Fibroblast of mammary gland (primary cell): ENCODE measurements around the gene TNNC2.

Experiments used
- DNase-seq: peaks from one replicate; pipeline ENCODE4 v3.0.0-alpha.2; 2010; ENCODE audit warnings: low read depth
- H3K4me3 ChIP-seq: 2 replicates; pipeline ENCODE4 v1.5.1; 2011; ENCODE audit warnings: low read depth, mild to moderate bottlenecking, low read length, moderate library complexity; ENCODE audit not compliant: control insufficient read depth
- TF ChIP-seq, protein P1 (sequence below): conservative IDR thresholded peaks from 2 replicates; pipeline ENCODE4 v1.5.1; 2011; ENCODE audit warnings: low read depth, low read length, inconsistent platforms; ENCODE audit not compliant: control insufficient read depth, insufficient read depth

TNNC2 gene

DNA sequence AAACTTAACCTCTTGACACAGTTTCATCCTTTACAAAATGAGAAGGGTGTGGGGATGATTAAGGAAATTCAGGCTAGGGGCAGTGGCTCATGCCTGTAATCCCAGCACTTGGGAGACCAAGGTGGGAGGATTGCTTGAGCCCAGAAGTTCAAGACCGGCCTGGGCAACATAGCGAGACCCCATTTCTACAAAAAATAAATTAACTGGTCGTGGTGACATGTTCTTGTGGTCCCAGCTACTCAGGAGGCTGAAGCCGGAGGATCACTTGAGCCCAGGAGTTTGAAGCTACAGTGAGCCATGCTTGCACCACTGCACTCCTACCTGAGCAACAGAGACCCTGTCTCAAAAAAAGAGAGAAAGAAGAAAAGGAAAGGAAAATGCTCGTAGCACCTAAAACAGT is 39.3 kb upstream of the TNNC2 start:
- no peak overlapping the region for H3K4me3 ChIP-seq
- TF ChIP-seq, protein P1, sequence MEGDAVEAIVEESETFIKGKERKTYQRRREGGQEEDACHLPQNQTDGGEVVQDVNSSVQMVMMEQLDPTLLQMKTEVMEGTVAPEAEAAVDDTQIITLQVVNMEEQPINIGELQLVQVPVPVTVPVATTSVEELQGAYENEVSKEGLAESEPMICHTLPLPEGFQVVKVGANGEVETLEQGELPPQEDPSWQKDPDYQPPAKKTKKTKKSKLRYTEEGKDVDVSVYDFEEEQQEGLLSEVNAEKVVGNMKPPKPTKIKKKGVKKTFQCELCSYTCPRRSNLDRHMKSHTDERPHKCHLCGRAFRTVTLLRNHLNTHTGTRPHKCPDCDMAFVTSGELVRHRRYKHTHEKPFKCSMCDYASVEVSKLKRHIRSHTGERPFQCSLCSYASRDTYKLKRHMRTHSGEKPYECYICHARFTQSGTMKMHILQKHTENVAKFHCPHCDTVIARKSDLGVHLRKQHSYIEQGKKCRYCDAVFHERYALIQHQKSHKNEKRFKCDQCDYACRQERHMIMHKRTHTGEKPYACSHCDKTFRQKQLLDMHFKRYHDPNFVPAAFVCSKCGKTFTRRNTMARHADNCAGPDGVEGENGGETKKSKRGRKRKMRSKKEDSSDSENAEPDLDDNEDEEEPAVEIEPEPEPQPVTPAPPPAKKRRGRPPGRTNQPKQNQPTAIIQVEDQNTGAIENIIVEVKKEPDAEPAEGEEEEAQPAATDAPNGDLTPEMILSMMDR, result no peak
- no peak for DNase-seq

DNA sequence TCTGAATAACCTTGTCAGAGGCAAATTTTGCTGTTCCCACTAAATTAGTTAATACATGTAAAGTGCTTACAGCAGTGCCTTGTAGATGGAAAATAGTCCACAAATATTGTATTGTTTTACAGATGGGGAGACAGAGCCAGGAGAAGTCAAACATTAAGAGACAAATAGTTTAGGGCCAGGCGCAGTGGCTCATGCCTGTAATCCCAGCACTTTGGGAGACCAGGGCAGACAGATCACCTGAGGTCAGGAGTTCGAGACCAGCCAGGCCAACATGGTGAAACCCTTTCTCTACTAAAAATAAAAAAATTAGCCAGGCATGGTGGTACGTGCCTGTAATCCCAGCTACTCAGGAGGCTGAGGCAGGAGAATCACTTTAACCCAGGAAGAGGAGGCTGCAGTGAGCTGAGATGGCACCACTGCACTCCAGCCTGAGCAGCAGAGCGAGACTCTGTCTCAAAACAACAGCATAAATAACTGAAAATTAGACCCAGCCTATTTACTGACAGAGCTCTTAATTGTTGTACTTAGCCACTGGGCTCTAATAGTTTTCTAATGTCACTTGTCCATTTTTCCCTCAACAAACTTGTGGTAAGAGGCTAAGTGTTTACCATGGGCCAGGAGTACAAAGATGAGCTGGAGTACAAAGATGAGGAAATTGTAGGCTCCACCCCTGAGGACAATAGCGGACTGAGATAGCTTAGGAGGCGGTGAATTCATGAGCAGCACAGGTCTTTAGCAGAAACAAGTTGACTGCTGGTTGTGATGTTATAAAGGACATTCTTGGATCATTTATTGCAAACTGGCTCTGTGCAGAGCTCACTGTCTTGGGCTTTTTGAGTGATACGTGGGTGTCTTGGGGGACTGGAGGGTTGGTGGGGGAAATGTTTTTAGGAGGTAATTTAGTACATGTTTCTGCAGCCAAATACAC is 36.7 kb upstream of the TNNC2 start:
- DNase-seq, result no peak
- H3K4me3 ChIP-seq, result no peak overlapping the region
- TF ChIP-seq, protein P1, result no peak

DNA sequence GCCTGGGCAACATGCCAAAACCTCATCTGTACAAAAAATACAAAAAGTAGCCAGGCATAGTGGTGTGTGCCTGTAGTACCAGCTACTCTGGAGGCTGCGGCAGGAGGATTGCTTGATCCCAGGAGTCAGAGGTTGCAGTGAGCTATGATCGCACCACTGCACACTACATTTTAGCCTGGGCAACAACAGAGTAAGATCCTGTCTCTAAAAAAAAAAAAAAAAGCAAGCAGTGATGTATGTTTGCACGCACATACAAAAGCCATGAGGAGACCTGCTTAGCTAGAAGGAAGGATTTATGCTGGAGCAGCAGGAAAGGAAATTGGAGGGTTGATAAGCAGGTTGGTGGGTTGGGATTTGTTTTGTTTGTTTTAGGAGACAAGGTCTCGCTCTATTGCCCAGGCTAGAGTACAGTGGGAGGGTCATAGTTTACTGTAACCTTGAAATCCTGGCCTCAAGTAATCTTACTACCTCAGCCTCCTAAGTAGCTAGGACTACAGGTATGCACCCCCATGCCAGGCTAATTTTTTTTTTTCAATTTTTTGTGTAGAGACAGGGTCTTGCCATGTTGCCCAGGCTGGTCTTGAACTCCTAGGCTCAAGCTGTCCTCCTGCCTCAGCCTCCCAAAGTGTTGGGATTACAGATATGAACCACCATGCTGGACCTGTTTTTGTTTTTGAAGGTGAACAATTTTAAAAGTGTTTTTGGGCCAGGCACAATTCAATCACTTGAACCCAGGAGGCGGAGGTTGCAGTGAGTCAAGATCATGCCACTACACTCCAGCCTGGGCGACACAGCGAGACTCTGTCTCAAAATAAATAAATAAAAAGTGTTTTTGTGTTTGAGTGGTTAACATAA is 34.3 kb upstream of the TNNC2 start:
- TF ChIP-seq, protein P1, result no peak
- DNase-seq, result no peak
- H3K4me3 ChIP-seq, result no peak overlapping the region

DNA sequence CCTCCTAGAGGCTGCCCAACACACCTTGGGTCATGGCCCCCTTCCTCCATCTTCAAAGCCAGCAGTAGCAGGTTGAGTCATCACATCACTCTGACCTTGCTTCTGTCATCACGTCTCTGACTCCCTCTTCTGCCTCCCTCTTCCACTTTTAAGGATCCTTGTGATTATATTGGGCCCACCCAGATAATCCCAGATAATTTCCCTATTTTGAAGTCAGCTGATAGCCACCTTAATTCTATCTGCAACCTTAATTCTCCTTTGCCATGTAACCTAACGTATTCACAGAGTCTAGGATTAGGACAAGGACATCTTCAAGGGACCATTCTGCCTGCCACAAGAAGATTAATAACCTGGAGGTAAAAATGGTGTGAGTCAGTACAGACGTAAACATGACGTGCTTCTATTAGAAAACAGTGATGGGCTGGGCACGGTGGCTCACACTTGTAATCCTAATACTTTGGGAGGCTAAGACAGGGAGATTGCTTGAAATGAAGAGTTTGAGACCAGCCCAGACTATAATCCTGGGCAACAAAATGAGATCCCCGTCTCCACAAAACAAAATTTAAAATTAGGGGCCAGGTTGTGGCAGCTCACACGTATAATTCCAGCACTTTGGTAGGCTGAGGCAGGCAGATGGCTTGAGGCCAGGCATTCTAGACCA is 33.6 kb upstream of the TNNC2 start:
- no peak overlapping the region for H3K4me3 ChIP-seq

DNA sequence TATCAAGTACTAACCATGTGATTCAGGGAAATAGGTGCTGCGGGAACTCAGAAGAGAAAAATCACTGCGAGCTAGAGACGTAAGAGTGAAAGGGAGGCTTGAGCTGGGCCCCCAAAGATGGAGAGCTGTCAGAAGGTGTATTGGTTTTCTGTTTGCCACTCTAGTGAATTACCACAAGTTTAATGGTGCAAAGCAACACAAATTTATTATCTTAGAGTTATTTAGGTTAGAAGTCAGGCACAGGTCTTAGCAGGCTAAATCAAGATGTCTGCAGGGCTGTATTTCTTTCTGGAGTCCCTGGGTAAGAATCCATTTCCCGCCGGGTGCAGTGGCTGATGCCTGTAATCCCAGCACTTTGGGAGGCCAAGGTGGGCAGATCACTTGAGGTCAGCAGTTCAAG is 32.8 kb upstream of the TNNC2 start:
- no peak for DNase-seq
- TF ChIP-seq, protein P1, result no peak
- H3K4me3 ChIP-seq, result no peak overlapping the region

More for the DNA sequence above, 33.6 kb upstream of the TNNC2 start:
- DNase-seq, result peak; percentile 28
- TF ChIP-seq, protein P1, result no peak

DNA sequence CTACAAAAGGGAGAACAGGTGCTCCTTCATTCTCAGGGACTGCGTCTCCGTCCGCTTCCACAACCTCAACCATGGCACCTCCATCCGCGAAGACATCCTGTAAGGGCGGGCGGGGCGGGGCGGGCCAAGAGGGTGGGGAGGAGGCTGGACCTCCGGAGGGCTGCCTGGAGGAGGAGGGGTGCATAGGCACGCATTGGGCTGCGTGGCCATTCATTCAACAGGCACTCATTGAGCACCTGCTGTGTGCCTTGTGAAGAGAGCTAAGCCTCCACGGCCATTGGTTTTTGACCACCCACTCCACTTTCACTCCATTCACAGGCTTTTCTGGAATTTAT is 30.7 kb upstream of the TNNC2 start:
- no peak for DNase-seq
- TF ChIP-seq, protein P1, result no peak
- peak overlapping the region; percentile 87 for H3K4me3 ChIP-seq
